ENCODE data around the gene TCP11L2. TPM values are rescaled to one million over a fixed set of nuclear protein-coding genes. Genes with fewer than 3 reads are reported as not detected.

Gene TCP11L2
- total and polyA plus RNA-seq, 2 of the 13 experiments (the other 11 are each of a cell fraction or from before 2014, with no cell fraction given), result 4.6 to 24.1 TPM

- ChIA-PET CTCF (ENCODE audit: low intra/inter-chr PET ratio, low total read pairs) (no interaction called here), POLR2A (no interaction called here)
- Histone ChIP-seq H3K36me3 (replicated peaks in 1 of 2; ENCODE audit: control insufficient read depth in 1 of 2, insufficient read depth in 2 of 2, low read length in 2 of 2) (no peaks in the 10 kb centered on the region), H3K79me2 (ENCODE audit: insufficient read depth, low read length) (no peaks in the 10 kb centered on the region), H3K27me3 (ENCODE audit: control insufficient read depth in 1 of 2, insufficient read depth in 2 of 2, low read length in 2 of 2) (0 out of 5 replicates have a peak, but pooled peaks cover 0 to 3% of the 10 kb centered on the region in 2 experiments), H3K9me3 (ENCODE audit: low read length) (no peaks in the 10 kb centered on the region), H3K4me2 (ENCODE audit: low read depth, low read length) (no peak overlapping the region), H3K9ac (ENCODE audit: insufficient read depth, low read depth, low read length) (no peak overlapping the region), H2AFZ (ENCODE audit: low read length) (no peak overlapping the region), H3K4me1 (ENCODE audit: insufficient read depth, low read length) (peaks cover 8% of the 10 kb centered on the region; the same call in 1 of the 2 replicates), H4K20me1 (ENCODE audit: insufficient read depth, low read length) (no peaks in the 10 kb centered on the region), H3K4me3 (replicated peaks in 1 of 3; ENCODE audit: insufficient read depth in 1 of 3, low read depth in 2 of 3, low read length in 3 of 3) (no peak overlapping the region), H3K27ac (ENCODE audit: extremely low read length, insufficient read depth, low read length) (no peak overlapping the region)
- intact Hi-C loops (cut with micrococcal nuclease; ENCODE audit: unreplicated experiment) (no loop called here), in situ Hi-C loops (cut with HindIII; ENCODE audit: extremely low pct_ligation_motif_present, low pct_unique_long_range_greater_than_20kb) (no loop called here)
- no peak for DNase-seq (ENCODE audit: low spot score)
- FAIRE-seq, result no peak
- WGBS (ENCODE audit: low lambda C conversion rate), result 14% methylated on average over 5 of the region's 5 CpGs
- ATAC-seq, result no peak
- TF ChIP-seq SKIL (CRISPR knock-in tag; IDR thresholded peaks at IDR 0.05; ENCODE audit: borderline replicate concordance), result no peak
- BruUV-seq (replicated peaks), result no TSS peak
These were observed 46.6 kb upstream of the TCP11L2 start for GRCh38 chr12:106255952-106256351.

- Histone ChIP-seq H3K27me3 (ENCODE audit: control insufficient read depth in 1 of 2, insufficient read depth in 2 of 2, low read length in 2 of 2) (0 out of 5 replicates have a peak, but pooled peaks cover 0 to 3% of the 10 kb centered on the region in 2 experiments), H3K9me3 (ENCODE audit: low read length) (no peaks in the 10 kb centered on the region), H2AFZ (ENCODE audit: low read length) (no peak overlapping the region), H3K4me1 (ENCODE audit: insufficient read depth, low read length) (peaks cover 3% of the 10 kb centered on the region; the same call in 1 of the 2 replicates), H3K9ac (ENCODE audit: insufficient read depth, low read depth, low read length) (no peak overlapping the region), H3K27ac (ENCODE audit: extremely low read length, insufficient read depth, low read length) (no peak overlapping the region), H3K4me2 (ENCODE audit: low read depth, low read length) (no peak overlapping the region), H3K4me3 (replicated peaks in 1 of 3; ENCODE audit: insufficient read depth in 1 of 3, low read depth in 2 of 3, low read length in 3 of 3) (no peak overlapping the region), H4K20me1 (ENCODE audit: insufficient read depth, low read length) (no peaks in the 10 kb centered on the region), H3K79me2 (ENCODE audit: insufficient read depth, low read length) (no peaks in the 10 kb centered on the region), H3K36me3 (replicated peaks in 1 of 2; ENCODE audit: control insufficient read depth in 1 of 2, insufficient read depth in 2 of 2, low read length in 2 of 2) (no peaks in the 10 kb centered on the region)
- TF ChIP-seq NFIC (IDR thresholded peaks at IDR 0.05; ENCODE audit: low read length), result no peak
- TF ChIP-seq PCBP2 (optimal IDR thresholded peaks at IDR 0.05; ENCODE audit: low read depth, low read length, poor library complexity, severe bottlenecking), result no peak
- TF ChIP-seq ZNF749 (CRISPR knock-in tag; IDR thresholded peaks at IDR 0.05; ENCODE audit: borderline replicate concordance), result no peak
- TF ChIP-seq ZSCAN30 (CRISPR knock-in tag; IDR thresholded peaks at IDR 0.05), result no peak
- TF ChIP-seq HBP1 (CRISPR knock-in tag; IDR thresholded peaks at IDR 0.05; ENCODE audit: low read depth), result no peak
- TF ChIP-seq MXD4 (CRISPR knock-in tag; IDR thresholded peaks at IDR 0.05), result no peak
- no peak for TF ChIP-seq MXD1 (CRISPR knock-in tag; IDR thresholded peaks at IDR 0.05)
- no peak for TF ChIP-seq ZNF558 (CRISPR knock-in tag; IDR thresholded peaks at IDR 0.05; ENCODE audit: borderline replicate concordance)
- no peak for TF ChIP-seq ZMYM3 (CRISPR knock-in tag; IDR thresholded peaks at IDR 0.05)
- no peak for TF ChIP-seq ZBTB7A (CRISPR knock-in tag; IDR thresholded peaks at IDR 0.05)
- no peak for TF ChIP-seq ZBTB14 (CRISPR knock-in tag; IDR thresholded peaks at IDR 0.05)
- no peak for DNase-seq (ENCODE audit: low spot score)
- FAIRE-seq, result no peak
- no peak for ATAC-seq
- ChIA-PET CTCF (ENCODE audit: low intra/inter-chr PET ratio, low total read pairs) (no interaction called here), POLR2A (no interaction called here)
- intact Hi-C loops (cut with micrococcal nuclease; ENCODE audit: unreplicated experiment), result no loop called here
- no TSS peak for BruUV-seq (replicated peaks)
- in situ Hi-C loops (cut with HindIII; ENCODE audit: extremely low pct_ligation_motif_present, low pct_unique_long_range_greater_than_20kb), result no loop called here
These were observed 46.0 kb upstream of the TCP11L2 start for GRCh38 chr12:106256524-106256923.
